ENCODE results near the gene FBXO10.
"Not testable (repeated sequence)": the region's sequence is repeated elsewhere in the genome, so short reads cannot be mapped to it uniquely, and the experiment has no call there.

FBXO10 gene

DNA sequence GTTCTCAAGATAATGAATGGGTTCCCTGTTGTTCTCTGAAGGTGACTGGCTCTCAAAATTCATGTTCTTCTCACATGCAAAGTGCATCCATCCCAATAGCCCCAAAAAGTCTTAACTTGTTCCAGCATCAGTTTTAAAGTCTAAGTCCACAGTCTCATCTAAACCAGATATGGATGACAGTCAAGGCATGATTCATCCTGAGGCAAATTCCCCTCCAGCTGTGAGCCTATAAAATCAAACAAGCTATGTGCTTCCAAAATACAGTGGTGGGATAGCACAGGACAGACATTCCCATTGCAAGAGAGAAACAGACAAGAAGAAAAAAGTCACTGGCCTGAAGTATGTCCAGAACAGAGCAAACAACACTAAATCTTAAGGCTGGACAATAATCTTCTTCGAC is 25.4 kb downstream of the FBXO10 start:
- no peak for DNase-seq (ENCODE audit: low read depth in 3 of 3)

DNA sequence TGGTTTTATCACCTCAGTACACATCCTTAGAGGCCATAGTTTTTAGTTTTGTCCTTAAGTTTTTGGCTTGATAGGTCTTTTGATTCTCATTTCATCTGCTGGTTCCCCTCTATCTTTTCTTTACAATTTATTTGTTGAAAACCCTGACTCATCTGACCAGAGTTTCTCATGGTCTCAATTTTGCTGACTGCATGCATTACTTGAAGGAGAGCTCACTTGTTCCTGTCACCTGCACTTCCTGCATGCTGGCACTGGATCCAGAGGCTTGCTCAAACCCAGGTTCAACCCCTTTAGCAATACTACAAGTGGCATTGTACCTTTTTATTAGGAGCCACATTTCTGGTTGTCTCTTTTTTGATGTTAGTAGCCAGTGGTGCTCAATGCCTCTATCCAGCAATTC is 26.7 kb downstream of the FBXO10 start:
- DNase-seq (ENCODE audit: low read depth in 3 of 3) = no peak

DNA sequence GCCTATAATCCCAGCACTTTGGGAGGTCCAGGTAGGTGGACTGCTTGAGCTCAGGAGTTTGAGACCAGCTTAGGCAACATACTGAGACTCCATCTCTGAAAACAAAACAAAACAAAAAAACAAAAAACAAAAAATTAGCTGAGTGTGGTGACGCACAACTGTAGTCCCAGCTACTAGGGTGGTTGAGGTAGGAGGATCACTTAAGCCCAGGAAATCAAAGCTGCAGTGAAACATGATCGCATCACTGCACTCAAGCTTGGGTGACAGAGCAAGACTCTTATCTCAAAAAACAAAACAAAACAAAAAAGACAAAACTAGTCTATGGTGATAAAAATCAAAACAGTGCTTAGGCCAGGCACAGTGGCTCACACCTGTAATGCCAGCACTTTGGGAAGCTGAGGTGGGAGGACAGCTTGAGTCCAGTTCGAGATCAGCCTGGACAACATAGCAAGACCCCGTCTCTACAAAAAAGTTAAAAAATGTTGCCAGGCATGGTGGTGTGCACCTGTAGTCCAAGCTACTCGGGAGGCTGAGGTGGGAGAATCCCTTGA is 28.8 kb downstream of the FBXO10 start:
- no peak for DNase-seq (ENCODE audit: low read depth in 3 of 3)

DNA sequence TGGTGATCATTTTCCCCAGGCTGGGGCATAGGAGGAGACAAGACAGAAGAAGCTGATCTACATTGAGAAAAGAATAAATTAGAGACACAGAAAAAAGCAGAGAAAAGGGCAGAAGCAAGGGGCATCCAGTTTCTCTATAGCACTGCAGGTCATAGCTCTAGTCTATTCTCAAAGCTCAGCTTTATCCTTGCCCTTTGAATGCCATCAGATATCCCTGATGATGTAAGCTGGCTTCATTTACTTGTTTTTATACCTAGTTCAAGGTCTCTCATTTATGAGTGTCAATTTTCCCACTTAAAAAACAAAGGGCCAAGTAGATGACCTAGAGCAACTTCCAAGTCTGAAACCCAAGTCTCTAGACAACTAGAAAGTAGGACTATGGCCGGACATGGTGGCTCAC is 32.7 kb downstream of the FBXO10 start:
- DNase-seq (ENCODE audit: low read depth in 3 of 3) = no peak

DNA sequence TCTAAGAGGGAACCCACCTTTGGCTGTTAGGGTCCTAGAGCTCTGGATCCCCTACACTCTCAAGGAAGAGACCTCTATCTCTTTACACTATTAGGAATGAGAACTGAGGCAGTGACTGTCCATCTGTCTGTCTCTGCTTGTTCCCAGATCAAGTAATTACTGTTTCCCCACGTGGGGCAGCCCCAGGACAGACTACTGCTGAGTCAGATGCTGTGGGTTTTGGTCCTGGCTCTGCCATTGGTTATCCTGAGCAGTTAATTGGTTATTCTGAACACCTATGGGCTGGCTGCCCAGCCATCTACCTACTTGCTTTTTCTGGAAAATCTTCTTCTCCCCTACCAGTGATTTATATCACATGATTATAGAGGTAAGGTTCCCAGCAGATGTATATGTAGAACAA is 33.3 kb downstream of the FBXO10 start:
- DNase-seq (ENCODE audit: low read depth in 3 of 3) = no peak

DNA sequence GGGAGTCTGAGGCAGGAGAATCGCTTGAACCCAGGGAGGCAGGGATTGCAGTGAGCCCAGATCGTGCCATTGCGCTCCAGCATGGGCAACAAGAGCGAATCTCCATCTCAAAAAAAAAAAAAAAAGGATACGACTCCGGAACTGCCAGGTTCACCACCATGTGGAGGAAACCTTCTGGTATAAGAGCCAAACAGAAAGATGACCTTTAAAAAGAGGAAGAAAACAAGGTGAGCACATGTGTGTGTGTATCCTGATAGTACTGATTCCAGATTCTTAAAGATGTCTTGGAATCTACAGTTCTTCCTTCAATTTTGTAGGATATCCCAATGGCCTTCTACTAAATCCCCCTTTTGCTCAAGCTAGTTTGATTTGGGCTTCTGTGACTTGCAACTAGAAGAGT is 33.7 kb downstream of the FBXO10 start:
- no peak for DNase-seq (ENCODE audit: low read depth in 3 of 3)

DNA sequence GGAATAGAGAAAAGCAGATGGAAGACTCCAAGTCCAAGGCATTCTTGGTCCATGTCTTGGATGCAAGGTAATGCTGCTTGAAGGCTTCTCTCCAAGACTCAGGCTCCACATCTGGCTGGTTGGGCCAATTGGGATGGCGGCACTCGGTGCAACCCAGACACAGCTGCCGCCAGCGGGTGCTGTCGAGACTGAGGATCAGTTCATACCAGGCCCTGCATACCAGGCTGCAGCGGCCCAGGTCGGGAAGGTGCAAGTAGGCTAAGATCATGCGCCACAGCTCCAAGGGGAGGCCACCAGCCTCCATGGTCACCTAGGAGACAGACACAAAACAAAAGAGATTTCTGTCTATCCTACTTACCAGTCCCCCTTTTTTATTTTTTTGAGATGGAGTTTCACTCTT is 34.7 kb downstream of the FBXO10 start:
- no peak for DNase-seq (ENCODE audit: low read depth in 3 of 3)

DNA sequence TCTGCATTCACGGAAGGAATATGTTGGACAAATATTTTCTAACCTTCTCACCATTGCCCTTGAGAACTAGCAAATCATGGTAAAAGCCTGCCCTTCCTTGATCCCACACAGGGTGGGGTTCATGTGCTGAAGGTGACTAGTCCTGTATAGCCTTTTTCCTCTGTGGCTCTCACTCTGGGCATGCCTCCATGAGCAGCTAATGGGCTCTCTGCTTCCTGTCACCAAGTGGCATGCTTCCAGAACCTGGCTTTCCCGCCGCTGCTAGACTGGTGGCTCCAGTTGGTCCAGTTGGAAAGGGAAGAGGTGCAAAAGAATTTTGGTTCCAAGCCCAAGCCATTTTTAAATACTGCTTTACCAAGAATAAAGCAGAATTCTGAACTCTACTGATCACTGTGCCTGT is 35.5 kb downstream of the FBXO10 start:
- DNase-seq (ENCODE audit: low read depth in 3 of 3) = no peak

DNA sequence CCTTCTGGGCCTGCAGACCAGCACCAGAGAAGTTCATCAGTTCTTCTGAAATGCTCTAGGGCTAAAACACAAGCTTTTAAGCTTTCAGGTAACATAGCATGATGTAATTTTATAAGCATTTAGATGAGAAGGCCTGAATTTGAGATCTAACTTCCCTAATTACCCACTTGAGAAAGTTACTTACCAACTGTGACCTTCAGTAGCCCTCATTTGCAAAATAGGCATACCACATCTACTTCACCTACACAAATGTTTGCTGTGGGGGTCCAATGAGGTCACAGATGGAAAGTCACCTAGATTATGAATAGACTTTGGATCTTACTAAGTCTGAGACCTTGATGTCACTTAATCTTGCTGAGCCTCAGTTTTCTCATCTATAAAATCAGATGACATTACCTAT is 36.5 kb downstream of the FBXO10 start:
- no peak for DNase-seq (ENCODE audit: low read depth in 3 of 3)

DNA sequence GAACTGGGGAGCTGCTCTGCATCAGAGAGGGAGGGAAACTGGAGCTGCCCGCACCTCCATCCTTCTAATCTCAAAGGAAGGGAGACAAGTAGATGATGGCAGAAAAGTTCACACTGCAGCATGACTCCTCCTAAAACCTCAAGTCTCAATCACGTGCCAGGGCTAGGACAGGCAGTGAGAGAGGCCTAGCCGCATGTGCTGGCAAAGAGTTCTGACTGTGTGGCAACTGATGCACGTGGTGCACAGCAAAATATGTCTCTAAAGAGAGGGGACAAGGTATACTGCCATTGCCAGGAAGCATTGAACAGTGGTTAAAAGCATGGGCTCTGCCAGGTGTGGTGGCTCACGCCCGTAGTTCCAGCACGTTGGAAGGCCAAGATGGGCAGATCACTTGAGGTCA is 38.1 kb downstream of the FBXO10 start:
- DNase-seq (ENCODE audit: low read depth in 3 of 3) = no peak

DNA sequence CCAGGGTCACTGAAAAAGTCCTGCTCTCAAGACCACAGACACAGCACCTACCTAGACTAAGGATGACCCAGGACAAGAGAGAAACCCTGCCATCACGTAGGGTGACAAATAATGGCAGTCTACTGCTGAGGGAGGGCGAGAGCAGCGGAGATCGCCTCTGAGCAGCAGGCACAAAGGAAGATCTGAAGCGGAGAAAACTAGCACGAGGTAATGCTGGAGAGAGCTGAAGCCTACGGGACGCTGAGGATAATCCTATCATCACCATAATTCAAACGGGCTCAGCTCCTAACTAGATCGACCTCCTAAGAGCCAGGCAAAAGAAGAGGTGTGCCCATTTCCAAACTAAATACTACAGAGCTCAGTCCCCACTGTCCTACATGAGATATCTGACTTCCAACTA is 41.3 kb downstream of the FBXO10 start:
- no peak for DNase-seq (ENCODE audit: low read depth in 3 of 3)

DNA sequence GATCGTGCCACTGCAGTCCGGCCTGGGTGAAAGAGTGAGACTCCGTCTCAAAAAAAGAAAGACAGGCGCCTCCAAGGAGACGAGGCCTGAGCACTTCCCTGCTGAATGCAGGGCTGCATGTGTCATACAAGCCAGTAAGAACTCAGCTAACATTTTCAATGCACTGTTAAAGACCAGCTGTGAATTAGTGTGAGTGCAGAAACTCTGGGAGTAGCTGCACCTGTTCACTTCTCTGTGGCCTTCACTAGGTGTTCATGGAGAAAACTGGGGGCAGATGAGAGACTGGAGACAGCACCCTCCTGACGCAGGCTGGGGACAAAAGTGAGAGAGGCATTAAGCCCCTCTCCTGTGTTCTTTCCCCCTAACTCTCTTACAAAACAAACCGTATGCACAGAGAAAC is 41.8 kb downstream of the FBXO10 start:
- no peak for DNase-seq (ENCODE audit: low read depth in 3 of 3)

DNA sequence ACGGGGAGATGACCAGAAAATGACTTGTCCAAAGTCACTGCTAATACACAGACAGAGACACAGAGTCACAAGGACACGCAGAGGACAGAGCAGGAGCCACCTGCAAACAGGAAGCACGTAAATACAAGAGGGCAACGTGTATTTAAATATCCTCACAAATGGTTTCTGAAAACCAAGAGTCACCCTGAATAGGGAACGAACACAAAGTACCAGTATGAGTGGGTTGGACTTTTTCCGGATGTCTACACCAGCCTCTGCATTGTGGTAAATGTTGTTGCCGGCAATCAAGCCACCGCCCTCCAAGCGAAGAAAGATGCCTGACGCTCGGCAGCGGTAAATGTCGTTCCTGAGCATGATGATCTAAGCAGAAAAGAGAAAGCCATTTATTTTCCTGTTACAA is 44.5 kb downstream of the FBXO10 start:
- peak in 1 of 3 experiments; percentile 30 for DNase-seq (ENCODE audit: low read depth in 3 of 3)

DNA sequence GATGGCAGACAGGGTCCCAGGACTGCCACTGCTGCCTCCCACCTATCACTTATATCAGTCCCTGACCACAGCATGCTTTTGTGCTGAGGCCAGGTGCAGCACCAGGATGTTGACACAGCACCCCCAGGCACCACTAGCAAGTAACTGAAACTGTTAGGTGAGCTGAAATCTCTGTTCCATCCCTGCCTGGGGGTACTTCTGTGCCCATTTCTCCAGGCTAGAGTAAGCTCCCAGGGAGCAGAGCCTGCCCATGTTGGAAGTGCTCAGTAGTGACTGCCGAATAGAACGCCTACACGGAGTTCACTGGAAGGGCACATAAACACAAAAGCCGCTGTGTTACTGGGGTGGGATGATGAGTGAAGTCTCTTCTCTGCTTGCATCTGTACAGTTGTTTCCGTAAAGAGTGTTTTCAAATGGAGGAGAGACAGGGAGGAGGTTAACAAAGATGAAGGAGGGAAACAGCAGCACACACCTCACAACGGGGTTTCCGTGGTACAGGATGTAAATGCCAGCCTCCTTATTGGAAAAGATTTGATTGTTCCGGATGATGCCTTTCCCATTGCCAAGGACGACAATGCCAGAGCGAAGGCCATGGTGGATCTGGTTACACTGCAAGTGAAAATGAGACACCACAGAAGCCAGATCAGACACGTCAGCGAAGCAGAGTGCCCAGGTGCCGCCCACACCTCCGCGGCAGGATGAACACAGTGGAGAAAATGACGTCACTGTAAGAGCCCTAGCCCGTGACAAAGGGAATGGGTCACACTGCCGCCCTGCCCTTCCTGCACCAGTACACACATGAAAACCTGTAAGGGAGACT is 47.3 kb downstream of the FBXO10 start:
- peak; percentile 20 to 71 (median 54) for DNase-seq (ENCODE audit: low read depth in 3 of 3)

DNA sequence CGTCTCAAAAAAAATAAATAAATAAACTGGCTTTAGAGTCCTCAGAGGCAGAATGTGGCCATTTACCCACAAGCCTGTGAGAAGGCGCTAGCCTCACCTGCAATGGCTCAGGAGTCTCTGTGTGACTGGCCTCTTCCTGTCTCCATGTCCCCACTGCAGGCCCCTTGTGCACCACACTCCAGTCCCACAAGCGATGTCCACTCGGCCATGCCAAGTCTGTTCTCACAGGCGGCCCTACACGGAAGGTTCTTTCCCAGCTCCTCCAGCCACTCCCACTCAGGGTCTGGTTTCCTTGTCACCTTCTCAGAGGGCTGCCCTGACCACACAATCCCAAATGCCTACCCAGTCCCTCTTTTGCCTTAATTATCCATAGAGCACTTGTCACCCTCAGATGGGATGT is 52.3 kb downstream of the FBXO10 start:
- DNase-seq (ENCODE audit: low read depth in 3 of 3) = no peak

DNA sequence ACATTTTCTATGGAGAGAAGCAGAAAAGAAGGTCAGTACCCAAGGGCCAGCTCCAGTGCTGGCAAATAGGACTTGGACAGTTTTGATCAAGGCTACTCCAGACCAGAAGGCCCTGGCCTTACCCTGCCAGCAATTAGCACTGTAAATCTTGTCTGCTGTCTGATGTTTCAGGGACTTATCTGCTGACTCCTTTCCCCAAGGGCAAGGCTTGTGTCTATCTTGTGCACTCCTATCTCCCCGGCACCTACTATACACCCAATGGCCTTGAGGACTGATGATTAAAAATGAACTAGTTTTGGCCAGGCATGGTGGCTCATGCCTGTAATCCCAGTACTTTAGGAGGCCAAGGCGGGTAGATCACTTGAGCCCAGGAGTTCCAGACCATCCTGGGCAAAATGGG is 53.2 kb downstream of the FBXO10 start:
- no peak for DNase-seq (ENCODE audit: low read depth in 3 of 3)

DNA sequence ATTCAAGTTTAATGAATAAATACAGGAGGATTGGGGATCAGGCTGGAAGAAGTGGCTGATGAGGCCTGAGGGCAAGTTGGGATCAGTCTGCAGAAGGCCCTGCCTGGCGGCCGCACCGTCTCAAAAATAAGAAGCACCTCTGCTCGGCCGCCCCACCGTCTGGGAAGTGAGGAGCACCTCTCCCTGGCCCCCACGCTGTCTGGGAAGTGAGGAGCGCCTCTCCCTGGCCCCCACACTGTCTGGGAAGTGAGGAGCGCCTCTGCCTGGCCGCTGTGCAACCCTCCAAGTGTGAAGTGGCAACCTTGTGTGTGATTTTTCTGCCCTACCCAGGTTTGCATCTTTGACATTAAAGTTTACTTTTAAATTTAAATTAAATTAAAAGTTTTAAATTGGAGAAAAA is 55.1 kb downstream of the FBXO10 start:
- DNase-seq (ENCODE audit: low read depth in 3 of 3) = no peak

DNA sequence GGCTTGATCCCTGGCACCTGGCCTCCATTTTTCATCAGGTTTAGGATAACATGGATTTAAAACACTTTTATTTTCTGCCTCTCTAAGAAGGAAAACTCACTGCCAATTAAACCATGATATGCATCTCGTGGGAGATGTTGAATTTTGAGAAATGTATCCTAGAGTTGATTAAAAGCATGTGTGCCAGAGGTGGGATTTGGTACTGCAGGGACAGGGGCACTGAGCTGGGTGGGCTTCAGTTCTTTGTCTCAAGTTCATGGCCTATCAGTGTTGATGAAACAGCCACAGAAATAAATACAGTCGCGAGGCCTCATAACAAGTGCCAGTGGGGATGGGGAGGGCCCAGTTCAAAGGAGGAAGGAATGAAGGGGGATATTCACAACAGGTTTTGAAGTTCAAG is 55.5 kb downstream of the FBXO10 start:
- no peak for DNase-seq (ENCODE audit: low read depth in 3 of 3)

DNA sequence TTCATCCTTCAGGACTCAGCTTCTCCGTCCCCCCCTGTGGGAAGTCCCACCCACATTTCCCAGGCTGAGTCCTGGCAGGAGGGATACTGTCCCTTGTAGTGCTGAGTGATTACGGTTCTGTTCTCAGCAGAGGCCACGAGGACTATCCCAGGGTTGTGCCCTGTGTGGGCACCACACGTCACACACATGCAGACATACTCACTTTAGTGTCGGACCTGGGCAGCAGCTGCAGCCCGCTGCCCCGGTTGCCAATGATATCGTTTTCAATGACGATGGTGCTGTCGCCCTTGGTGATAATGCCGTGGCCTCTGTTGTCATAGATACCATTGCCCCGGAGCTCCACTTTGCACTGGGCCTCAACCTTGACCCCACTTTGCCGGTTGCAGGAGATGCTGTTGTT is 58.3 kb downstream of the FBXO10 start:
- DNase-seq (ENCODE audit: low read depth in 3 of 3) = no peak

DNA sequence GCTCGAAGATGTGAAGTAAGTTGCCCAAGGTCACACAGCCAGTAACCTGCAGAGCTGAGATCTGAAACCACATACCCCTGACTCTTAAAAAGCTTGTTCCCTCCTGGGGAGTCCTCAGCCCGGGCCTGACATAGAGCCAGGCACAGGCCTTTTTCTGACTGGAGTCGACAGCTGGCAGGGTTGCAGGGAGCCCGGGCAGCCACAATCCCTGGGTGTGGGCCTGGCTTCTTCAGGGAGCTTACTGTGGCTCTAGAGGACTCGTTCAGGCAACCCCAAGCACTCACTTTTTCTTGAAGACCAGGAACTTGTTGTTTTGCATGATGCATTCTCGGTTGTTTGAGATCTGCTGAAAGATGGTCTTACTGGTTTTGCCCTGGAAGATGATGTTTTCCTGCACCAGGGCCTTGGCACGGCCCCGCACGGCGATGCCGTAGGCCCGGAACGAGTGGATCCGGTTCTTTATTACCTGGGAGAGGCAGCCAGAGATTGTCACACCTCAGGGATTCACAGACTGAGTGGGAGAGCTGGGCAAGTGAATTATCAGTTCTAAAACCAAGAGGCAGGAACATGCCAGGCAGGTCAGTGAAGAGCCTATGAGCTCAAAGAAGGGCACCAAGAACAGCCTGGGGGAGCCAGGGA is 60.4 kb downstream of the FBXO10 start:
- DNase-seq (ENCODE audit: low read depth in 3 of 3) = no peak

DNA sequence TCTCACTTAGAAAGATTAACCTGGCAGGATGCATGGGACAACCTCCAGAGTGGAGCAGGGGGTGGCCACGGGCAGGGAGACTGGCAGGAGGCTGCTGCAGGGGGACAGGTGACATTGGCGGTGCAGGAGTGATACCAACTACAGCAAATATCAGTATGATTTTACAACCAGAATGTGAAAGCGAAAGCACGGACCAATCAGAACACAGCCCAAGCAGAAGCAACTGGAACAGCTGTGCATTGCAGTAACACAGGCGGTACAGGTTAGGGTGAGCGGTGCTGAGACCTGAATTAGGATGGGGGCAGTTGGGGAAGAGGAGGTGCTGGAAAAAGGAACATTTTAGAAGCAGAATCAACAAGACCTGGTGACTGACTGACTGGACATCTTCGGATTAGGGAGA is 61.2 kb downstream of the FBXO10 start:
- no peak for DNase-seq (ENCODE audit: low read depth in 3 of 3)

DNA sequence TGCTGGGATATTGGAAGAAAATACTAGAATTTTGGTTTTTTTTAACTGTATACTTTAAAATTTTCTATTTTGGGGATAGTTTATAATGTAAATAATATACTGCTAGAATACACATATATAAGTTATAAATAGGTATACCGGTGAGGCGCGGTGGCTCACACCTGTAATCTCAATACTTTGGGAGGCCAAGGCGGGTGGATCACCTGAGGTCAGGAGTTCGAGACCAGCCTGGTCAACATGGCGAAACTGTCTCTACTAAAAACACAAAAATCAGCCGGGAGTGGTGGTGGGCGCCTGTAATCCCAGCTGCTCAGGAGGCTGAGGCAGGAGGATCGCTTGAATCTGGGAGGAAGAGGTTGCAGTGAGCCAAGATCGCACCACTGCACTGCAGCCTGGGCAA is 61.8 kb downstream of the FBXO10 start:
- not testable (repeated sequence) for DNase-seq (ENCODE audit: low read depth in 3 of 3)

DNA sequence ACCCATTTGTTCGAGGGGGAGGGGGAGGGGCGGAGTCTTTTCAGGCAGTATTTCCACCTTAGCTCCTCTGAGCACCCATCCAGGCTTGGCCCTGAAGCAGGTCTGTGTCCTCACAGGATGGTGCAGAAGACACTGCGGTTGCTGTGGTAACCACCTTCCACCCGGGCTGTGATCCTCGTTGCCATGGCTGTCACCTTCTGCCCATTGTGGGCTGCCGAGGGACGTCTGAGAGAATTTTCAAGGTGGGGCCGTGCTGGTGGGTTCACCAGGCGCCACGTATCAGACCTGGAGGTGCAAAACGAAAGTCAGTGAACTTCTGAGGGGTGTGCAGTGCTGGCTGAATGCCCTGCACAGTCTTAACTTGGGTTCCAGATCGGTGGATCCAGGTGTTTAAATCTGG is 63.7 kb downstream of the FBXO10 start:
- no peak for DNase-seq (ENCODE audit: low read depth in 3 of 3)
